ENCODE measurements around the gene TUBB2B. TPM values are rescaled to one million over a fixed set of nuclear protein-coding genes. Genes with fewer than 3 reads are reported as not detected.
"Not testable (repeated sequence)": the region's sequence is repeated elsewhere in the genome, so short reads cannot be mapped to it uniquely, and the experiment has no call there.

The TUBB2B gene
- total RNA-seq, 1 donor from 2014 or later, result 0.12 TPM

- intact Hi-C loops (cut with micrococcal nuclease), result no loop called here
- Mint-ChIP-seq H3K27me3 (peaks cover 18% of the 10 kb centered on the region), H3K36me3 (ENCODE audit: low read depth) (peaks cover 2% of the 10 kb centered on the region), H3K27ac (no peak overlapping the region), H3K4me3 (no peak overlapping the region), H3K9me3 (peaks cover 13% of the 10 kb centered on the region), H3K4me1 (peaks cover 25% of the 10 kb centered on the region)
- no peak for DNase-seq
Measured at GRCh38 chr6:3206339-3207015, 21.0 kb downstream of the TUBB2B start.

- Mint-ChIP-seq H3K4me1 (peaks cover 25% of the 10 kb centered on the region), H3K9me3 (peaks cover 13% of the 10 kb centered on the region), H3K4me3 (no peak overlapping the region), H3K27me3 (peaks cover 18% of the 10 kb centered on the region), H3K36me3 (ENCODE audit: low read depth) (peaks cover 2% of the 10 kb centered on the region), H3K27ac (no peak overlapping the region)
- intact Hi-C loops (cut with micrococcal nuclease), result no loop called here
- DNase-seq, result no peak
Measured at GRCh38 chr6:3205913-3206312, 21.5 kb downstream of the TUBB2B start.

GRCh38 chr6:3204921-3205320 lies 22.5 kb downstream of the TUBB2B start:
- H3K27me3 Mint-ChIP-seq, result peaks cover 23% of the 10 kb centered on the region
- H3K4me3 Mint-ChIP-seq, result no peak overlapping the region
- peaks cover 2% of the 10 kb centered on the region for H3K36me3 Mint-ChIP-seq (ENCODE audit: low read depth)
- intact Hi-C loops (cut with micrococcal nuclease), result no loop called here
- H3K4me1 Mint-ChIP-seq, result peaks cover 23% of the 10 kb centered on the region
- no peak for DNase-seq
- H3K9me3 Mint-ChIP-seq, result peaks cover 18% of the 10 kb centered on the region
- H3K27ac Mint-ChIP-seq, result no peak overlapping the region

DNA sequence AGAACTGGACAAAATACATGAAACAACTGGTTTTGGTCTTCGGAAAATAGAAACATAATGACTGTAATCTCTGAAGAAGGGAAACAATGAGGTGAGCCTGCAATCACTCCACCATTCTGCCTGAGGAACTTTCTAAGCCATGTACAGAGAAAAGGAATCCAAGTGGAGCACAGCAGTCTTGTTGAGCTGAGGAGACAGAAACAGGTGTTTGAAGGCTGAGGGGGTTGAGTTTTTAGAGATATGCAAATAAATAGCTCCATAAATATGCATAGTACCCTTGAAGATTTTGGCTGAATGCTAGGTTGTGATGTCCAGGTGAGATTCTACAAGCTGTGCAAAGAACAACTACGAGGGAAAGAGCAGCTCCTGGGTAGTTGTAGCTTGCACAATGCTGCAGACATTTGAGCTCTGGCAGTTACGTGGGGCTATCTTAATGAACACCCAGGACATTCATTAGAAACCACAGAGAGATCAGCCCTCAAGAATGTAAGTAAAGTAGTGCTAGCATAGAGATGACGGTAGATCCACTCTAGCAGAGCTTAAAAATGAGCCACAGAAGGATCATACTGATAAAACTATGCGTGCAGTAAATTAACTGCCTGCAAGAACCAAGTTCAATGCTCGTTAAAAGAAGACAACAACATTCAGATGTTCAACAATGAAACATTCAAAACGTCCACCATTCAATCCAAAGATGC lies 24.3 kb downstream of the TUBB2B start:
- no peak overlapping the region for H3K27ac Mint-ChIP-seq
- H3K36me3 Mint-ChIP-seq (ENCODE audit: low read depth), result peaks cover 2% of the 10 kb centered on the region
- DNase-seq, result no peak
- no peak overlapping the region for H3K4me3 Mint-ChIP-seq
- peaks cover 24% of the 10 kb centered on the region for H3K9me3 Mint-ChIP-seq
- peaks cover 29% of the 10 kb centered on the region for H3K27me3 Mint-ChIP-seq
- peaks cover 6% of the 10 kb centered on the region for H3K4me1 Mint-ChIP-seq
- intact Hi-C loops (cut with micrococcal nuclease), result no loop called here

GRCh38 chr6:3201388-3201787 lies 26.1 kb downstream of the TUBB2B start:
- H3K36me3 Mint-ChIP-seq (ENCODE audit: low read depth), result peaks cover 2% of the 10 kb centered on the region
- no peak overlapping the region for H3K27ac Mint-ChIP-seq
- peaks cover 29% of the 10 kb centered on the region for H3K27me3 Mint-ChIP-seq
- no peak overlapping the region for H3K4me3 Mint-ChIP-seq
- intact Hi-C loops (cut with micrococcal nuclease), result no loop called here
- H3K4me1 Mint-ChIP-seq, result peaks cover 6% of the 10 kb centered on the region
- peaks cover 19% of the 10 kb centered on the region for H3K9me3 Mint-ChIP-seq
- DNase-seq, result no peak

DNA sequence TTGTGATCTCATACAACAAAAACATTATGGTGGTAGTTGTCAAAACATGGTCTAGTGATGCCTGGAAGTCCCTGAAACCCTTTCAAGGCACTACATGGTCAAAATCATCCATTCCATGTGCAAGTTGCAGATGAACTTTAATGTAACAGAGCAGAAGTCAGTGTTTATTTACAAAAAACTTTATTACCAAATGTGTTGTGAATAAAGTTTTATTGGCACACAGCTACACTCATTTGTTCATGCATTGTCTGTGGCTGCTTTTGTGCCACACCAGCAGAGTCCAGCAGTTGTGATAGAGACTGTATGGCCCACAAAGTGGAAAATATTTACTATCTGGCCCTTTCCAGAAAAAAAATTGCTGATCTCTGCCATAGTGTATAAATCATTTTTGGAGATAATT lies 26.8 kb downstream of the TUBB2B start:
- H3K9me3 Mint-ChIP-seq, result peaks cover 19% of the 10 kb centered on the region
- no peak overlapping the region for H3K27ac Mint-ChIP-seq
- H3K4me1 Mint-ChIP-seq, result no peaks in the 10 kb centered on the region
- peaks cover 23% of the 10 kb centered on the region for H3K27me3 Mint-ChIP-seq
- no peak for DNase-seq
- no peak overlapping the region for H3K4me3 Mint-ChIP-seq
- peaks cover 2% of the 10 kb centered on the region for H3K36me3 Mint-ChIP-seq (ENCODE audit: low read depth)
- intact Hi-C loops (cut with micrococcal nuclease), result no loop called here

DNA sequence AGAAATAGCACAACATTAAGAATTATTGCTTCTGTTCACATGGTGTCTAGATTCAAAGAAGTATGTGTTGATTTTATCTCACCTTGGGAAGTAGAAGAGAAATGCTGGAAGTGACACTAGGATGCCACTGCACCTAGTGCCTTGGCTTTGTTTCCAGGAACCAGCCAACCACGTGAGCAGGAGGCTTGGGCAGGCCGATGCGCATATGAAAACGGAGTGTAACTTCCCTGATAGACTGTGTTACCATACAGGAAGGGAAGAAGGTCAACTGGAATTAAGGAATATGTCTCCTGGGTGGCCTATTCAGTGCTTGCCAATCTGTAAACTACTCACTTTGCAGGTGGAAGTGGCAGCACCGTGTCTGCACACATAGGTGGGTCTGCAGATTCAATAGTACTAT lies 28.1 kb downstream of the TUBB2B start:
- H3K27ac Mint-ChIP-seq, result no peak overlapping the region
- H3K4me1 Mint-ChIP-seq, result no peaks in the 10 kb centered on the region
- H3K36me3 Mint-ChIP-seq (ENCODE audit: low read depth), result no peaks in the 10 kb centered on the region
- H3K4me3 Mint-ChIP-seq, result no peak overlapping the region
- H3K27me3 Mint-ChIP-seq, result peaks cover 18% of the 10 kb centered on the region
- DNase-seq, result no peak
- intact Hi-C loops (cut with micrococcal nuclease), result no loop called here
- peaks cover 15% of the 10 kb centered on the region for H3K9me3 Mint-ChIP-seq

DNA sequence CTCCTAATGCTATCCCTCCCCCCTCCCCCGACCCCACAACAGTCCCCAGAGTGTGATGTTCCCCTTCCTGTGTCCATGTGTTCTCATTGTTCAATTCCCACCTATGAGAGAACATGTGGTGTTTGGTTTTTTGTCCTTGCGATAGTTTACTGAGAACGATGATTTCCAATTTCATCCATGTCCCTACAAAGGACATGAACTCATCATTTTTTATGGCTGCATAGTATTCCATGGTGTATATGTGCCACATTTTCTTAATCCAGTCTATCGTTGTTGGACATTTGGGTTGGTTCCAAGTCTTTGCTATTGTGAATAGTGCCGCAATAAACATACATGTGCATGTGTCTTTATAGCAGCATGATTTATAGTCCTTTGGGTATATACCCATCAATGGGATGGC lies 29.7 kb downstream of the TUBB2B start:
- H3K4me3 Mint-ChIP-seq; H3K4me1 Mint-ChIP-seq; H3K27ac Mint-ChIP-seq; H3K36me3 Mint-ChIP-seq (ENCODE audit: low read depth); DNase-seq; intact Hi-C loops (cut with micrococcal nuclease): not testable (repeated sequence)
- Mint-ChIP-seq H3K27me3 (peaks cover 13% of the 10 kb centered on the region), H3K9me3 (peaks cover 11% of the 10 kb centered on the region)

GRCh38 chr6:3196770-3197169 lies 30.7 kb downstream of the TUBB2B start:
- no peaks in the 10 kb centered on the region for H3K36me3 Mint-ChIP-seq (ENCODE audit: low read depth)
- peaks cover 14% of the 10 kb centered on the region for H3K27me3 Mint-ChIP-seq
- no peak overlapping the region for H3K27ac Mint-ChIP-seq
- H3K4me1 Mint-ChIP-seq, result no peaks in the 10 kb centered on the region
- no peak overlapping the region for H3K4me3 Mint-ChIP-seq
- intact Hi-C loops (cut with micrococcal nuclease), result no loop called here
- peaks cover 11% of the 10 kb centered on the region for H3K9me3 Mint-ChIP-seq
- DNase-seq, result no peak

DNA sequence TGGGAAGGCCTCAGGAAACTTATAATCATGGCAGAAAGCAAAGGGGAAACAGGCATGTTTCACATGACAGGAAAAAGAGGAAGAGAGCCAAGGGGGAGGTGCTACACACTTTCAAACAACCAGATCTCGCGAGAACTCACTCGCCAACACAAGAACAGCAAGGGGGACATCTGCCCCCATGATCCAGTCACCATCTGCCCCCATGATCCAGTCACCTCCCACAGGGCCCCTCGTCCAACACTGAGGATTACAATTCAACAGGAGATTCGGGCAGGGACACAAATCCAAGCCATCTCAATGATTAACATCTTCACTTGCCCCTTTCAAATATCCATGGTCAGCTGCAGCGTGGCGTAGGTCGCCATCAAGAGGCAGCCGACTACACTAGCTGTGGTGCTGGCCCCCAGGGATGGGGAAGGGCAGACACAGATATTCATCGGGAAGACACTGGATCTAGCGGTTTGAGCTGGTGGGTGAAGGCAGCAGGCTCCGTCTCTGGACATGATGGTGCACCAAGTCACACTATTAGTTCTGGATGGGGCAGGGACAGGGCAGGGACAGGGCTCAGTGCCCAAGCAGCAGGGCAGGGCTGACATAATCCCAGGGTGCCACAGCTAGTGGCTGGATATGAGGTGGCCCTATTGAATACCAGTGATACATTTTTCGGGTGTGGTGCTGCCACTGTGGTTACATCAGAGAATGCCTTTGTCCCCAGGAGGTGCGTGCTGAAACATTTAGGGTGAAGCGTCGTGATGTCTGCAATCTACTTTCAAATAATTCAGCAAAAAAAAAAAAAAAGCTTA lies 31.6 kb downstream of the TUBB2B start:
- Mint-ChIP-seq H3K27me3 (peaks cover 16% of the 10 kb centered on the region), H3K4me1 (no peaks in the 10 kb centered on the region), H3K36me3 (ENCODE audit: low read depth) (no peaks in the 10 kb centered on the region), H3K4me3 (no peak overlapping the region), H3K9me3 (peaks cover 11% of the 10 kb centered on the region), H3K27ac (no peak overlapping the region)
- intact Hi-C loops (cut with micrococcal nuclease), result no loop called here
- no peak for DNase-seq

- Mint-ChIP-seq H3K9me3 (peaks cover 8% of the 10 kb centered on the region), H3K27me3 (peaks cover 13% of the 10 kb centered on the region), H3K4me1 (no peaks in the 10 kb centered on the region), H3K4me3 (no peak overlapping the region), H3K36me3 (ENCODE audit: low read depth) (no peaks in the 10 kb centered on the region), H3K27ac (no peak overlapping the region)
- intact Hi-C loops (cut with micrococcal nuclease), result no loop called here
- no peak for DNase-seq
Measured at GRCh38 chr6:3195420-3195694, 32.1 kb downstream of the TUBB2B start.

- DNase-seq, result no peak
- intact Hi-C loops (cut with micrococcal nuclease), result no loop called here
Measured at GRCh38 chr6:3194535-3195419, 32.7 kb downstream of the TUBB2B start.

GRCh38 chr6:3193102-3193849 lies 34.2 kb downstream of the TUBB2B start:
- Mint-ChIP-seq H3K4me3 (no peak overlapping the region), H3K36me3 (ENCODE audit: low read depth) (no peaks in the 10 kb centered on the region), H3K27me3 (peaks cover 6% of the 10 kb centered on the region), H3K4me1 (no peaks in the 10 kb centered on the region), H3K27ac (no peak overlapping the region), H3K9me3 (no peaks in the 10 kb centered on the region)
- intact Hi-C loops (cut with micrococcal nuclease), result no loop called here
- no peak for DNase-seq

More at GRCh38 chr6:3194535-3195419, 32.7 kb downstream of the TUBB2B start:
- no peaks in the 10 kb centered on the region for H3K36me3 Mint-ChIP-seq (ENCODE audit: low read depth)
- no peaks in the 10 kb centered on the region for H3K4me1 Mint-ChIP-seq
- H3K4me3 Mint-ChIP-seq, result no peak overlapping the region
- H3K9me3 Mint-ChIP-seq, result peaks cover 6% of the 10 kb centered on the region
- no peak overlapping the region for H3K27ac Mint-ChIP-seq
- peaks cover 12% of the 10 kb centered on the region for H3K27me3 Mint-ChIP-seq

Measured in activated CD4-positive, alpha-beta T cell treated with anti-CD3 and anti-CD28 coated beads, Interleukin-2, amount 10 ng/mL, durations not matched to agents 24 days and 14 days (primary cell).